ENCODE measurements around the gene ZSCAN23.

The ZSCAN23 gene

GRCh38 chr6:28402197-28402596 lies 41.1 kb downstream of the ZSCAN23 start:
- TF ChIP-seq EGR1 (IDR thresholded peaks at IDR 0.05) = no peak
- TF ChIP-seq NFIC (IDR thresholded peaks at IDR 0.05) = no peak
- no peak for TF ChIP-seq TAF1 (IDR thresholded peaks at IDR 0.05; ENCODE audit: low read depth)
- TF ChIP-seq ZBTB7A (IDR thresholded peaks at IDR 0.05; ENCODE audit: low read depth) = no peak
- TF ChIP-seq REST (IDR thresholded peaks at IDR 0.05; ENCODE audit: low read depth) = no peak
- TF ChIP-seq EP300 (IDR thresholded peaks at IDR 0.05; ENCODE audit: borderline replicate concordance) = no peak
- no peak for TF ChIP-seq YY1 (IDR thresholded peaks at IDR 0.05; ENCODE audit: low read depth)
- TF ChIP-seq TEAD4 (IDR thresholded peaks at IDR 0.05) = no peak
- no peak for TF ChIP-seq CEBPB (IDR thresholded peaks at IDR 0.05)
- no peak for TF ChIP-seq CREB1 (IDR thresholded peaks at IDR 0.05; ENCODE audit: low read depth)
- TF ChIP-seq MAX (IDR thresholded peaks at IDR 0.05) = no peak

GRCh38 chr6:28401172-28401571 lies 42.1 kb downstream of the ZSCAN23 start:
- no peak for TF ChIP-seq MAX (IDR thresholded peaks at IDR 0.05)
- no peak for TF ChIP-seq CEBPB (IDR thresholded peaks at IDR 0.05)
- no peak for TF ChIP-seq RAD21 (IDR thresholded peaks at IDR 0.05; ENCODE audit: low read depth)
- TF ChIP-seq FOXM1 (IDR thresholded peaks at IDR 0.05; ENCODE audit: borderline replicate concordance, low read depth) = no peak
- no peak for TF ChIP-seq EGR1 (IDR thresholded peaks at IDR 0.05)
- TF ChIP-seq ZBTB7A (IDR thresholded peaks at IDR 0.05; ENCODE audit: low read depth) = no peak
- no peak for TF ChIP-seq REST (IDR thresholded peaks at IDR 0.05; ENCODE audit: low read depth)
- TF ChIP-seq YY1 (IDR thresholded peaks at IDR 0.05; ENCODE audit: low read depth) = no peak
- TF ChIP-seq USF1 (IDR thresholded peaks at IDR 0.05) = no peak
- no peak for TF ChIP-seq EP300 (IDR thresholded peaks at IDR 0.05; ENCODE audit: borderline replicate concordance)

GRCh38 chr6:28400122-28400451 lies 43.2 kb downstream of the ZSCAN23 start:
- TF ChIP-seq USF1 (IDR thresholded peaks at IDR 0.05) = no peak
- TF ChIP-seq FOXM1 (IDR thresholded peaks at IDR 0.05; ENCODE audit: borderline replicate concordance, low read depth) = no peak
- no peak for TF ChIP-seq ZBTB7A (IDR thresholded peaks at IDR 0.05; ENCODE audit: low read depth)
- TF ChIP-seq EGR1 (IDR thresholded peaks at IDR 0.05) = no peak
- TF ChIP-seq CEBPB (IDR thresholded peaks at IDR 0.05) = no peak
- TF ChIP-seq CREB1 (IDR thresholded peaks at IDR 0.05; ENCODE audit: low read depth) = no peak
- TF ChIP-seq TEAD4 (IDR thresholded peaks at IDR 0.05) = no peak
- no peak for TF ChIP-seq TCF12 (IDR thresholded peaks at IDR 0.05; ENCODE audit: low read depth)
- no peak for TF ChIP-seq REST (IDR thresholded peaks at IDR 0.05; ENCODE audit: low read depth)
- TF ChIP-seq TAF1 (IDR thresholded peaks at IDR 0.05; ENCODE audit: low read depth) = no peak
- TF ChIP-seq MAX (IDR thresholded peaks at IDR 0.05) = no peak
- TF ChIP-seq NFIC (IDR thresholded peaks at IDR 0.05) = no peak
- TF ChIP-seq RAD21 (IDR thresholded peaks at IDR 0.05; ENCODE audit: low read depth) = no peak

- TF ChIP-seq EP300 (IDR thresholded peaks at IDR 0.05; ENCODE audit: borderline replicate concordance) (no peak), EGR1 (IDR thresholded peaks at IDR 0.05) (no peak), TAF1 (IDR thresholded peaks at IDR 0.05; ENCODE audit: low read depth) (no peak), REST (IDR thresholded peaks at IDR 0.05; ENCODE audit: low read depth) (no peak), RAD21 (IDR thresholded peaks at IDR 0.05; ENCODE audit: low read depth) (no peak), CEBPB (IDR thresholded peaks at IDR 0.05) (no peak), CREB1 (IDR thresholded peaks at IDR 0.05; ENCODE audit: low read depth) (no peak), TEAD4 (IDR thresholded peaks at IDR 0.05) (no peak), TCF12 (IDR thresholded peaks at IDR 0.05; ENCODE audit: low read depth) (no peak), MAX (IDR thresholded peaks at IDR 0.05) (no peak), USF1 (IDR thresholded peaks at IDR 0.05) (no peak)
Observed at GRCh38 chr6:28399350-28400121, 43.8 kb downstream of the ZSCAN23 start, which contains the start of gene ZSCAN12. ZSCAN12 (minus strand) TSS chr6:28399747; CDS start chr6:28398405, 1,342 bp downstream.

Data from Ishikawa (cell line).